AG09319 (cell line): ENCODE results near the gene RAPGEF2.
A peak's percentile ranks its signal among the peaks of the same experiment; 100 is the strongest.

Source experiments
- DNase-seq: peaks from one replicate; pipeline ENCODE4 v3.0.0-alpha.2; 2010; ENCODE audit warnings: low read depth; ENCODE audit errors: extremely low read depth
- TF ChIP-seq, protein P1 (sequence below): IDR thresholded peaks from 2 replicates; pipeline ENCODE4 v1.5.1; 2011; ENCODE audit warnings: low read depth, mild to moderate bottlenecking, inconsistent platforms, low read length, moderate library complexity

Gene RAPGEF2

DNA sequence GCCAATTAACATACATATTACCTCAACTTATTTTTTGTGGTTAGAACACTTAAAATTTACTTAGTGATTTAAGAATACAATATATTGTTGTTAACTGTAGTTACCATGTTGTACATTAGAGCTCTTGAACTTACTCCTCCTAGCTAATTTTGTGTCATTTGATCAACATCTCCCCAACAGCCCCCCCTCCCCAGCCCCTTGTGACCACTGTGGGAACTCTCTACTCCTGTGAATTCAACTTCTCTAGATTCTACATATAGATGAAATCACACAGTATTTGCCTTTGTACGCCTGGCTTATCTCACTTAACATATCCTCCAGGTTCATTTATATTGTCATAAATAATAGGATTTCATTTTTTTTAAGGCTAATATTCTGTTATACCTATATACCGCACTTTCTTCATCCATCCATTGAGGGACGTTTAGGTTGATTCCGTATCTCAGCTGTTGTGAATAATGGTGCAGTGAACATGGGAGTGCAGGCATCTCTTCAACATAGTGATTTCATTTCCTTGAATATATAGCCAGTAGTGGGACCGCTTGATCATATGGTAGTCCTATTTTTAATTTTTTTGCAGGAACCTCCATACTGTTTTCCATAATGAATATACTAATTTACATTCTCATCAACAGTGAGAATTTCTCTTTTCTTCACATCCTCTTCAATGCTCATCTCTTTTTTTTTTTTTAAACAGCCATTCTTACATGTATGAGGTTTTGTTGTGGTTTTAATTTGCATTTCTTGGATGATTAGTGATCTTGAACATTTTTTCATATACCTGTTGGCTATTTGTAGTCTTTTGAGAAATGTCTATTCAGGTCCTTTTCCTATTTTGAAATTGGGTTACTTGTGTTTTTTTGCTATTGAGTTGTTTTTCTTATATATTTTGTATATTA lies 66.8 kb downstream of the RAPGEF2 start:
- DNase-seq: no peak
- TF ChIP-seq, protein P1, sequence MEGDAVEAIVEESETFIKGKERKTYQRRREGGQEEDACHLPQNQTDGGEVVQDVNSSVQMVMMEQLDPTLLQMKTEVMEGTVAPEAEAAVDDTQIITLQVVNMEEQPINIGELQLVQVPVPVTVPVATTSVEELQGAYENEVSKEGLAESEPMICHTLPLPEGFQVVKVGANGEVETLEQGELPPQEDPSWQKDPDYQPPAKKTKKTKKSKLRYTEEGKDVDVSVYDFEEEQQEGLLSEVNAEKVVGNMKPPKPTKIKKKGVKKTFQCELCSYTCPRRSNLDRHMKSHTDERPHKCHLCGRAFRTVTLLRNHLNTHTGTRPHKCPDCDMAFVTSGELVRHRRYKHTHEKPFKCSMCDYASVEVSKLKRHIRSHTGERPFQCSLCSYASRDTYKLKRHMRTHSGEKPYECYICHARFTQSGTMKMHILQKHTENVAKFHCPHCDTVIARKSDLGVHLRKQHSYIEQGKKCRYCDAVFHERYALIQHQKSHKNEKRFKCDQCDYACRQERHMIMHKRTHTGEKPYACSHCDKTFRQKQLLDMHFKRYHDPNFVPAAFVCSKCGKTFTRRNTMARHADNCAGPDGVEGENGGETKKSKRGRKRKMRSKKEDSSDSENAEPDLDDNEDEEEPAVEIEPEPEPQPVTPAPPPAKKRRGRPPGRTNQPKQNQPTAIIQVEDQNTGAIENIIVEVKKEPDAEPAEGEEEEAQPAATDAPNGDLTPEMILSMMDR: no peak

DNA sequence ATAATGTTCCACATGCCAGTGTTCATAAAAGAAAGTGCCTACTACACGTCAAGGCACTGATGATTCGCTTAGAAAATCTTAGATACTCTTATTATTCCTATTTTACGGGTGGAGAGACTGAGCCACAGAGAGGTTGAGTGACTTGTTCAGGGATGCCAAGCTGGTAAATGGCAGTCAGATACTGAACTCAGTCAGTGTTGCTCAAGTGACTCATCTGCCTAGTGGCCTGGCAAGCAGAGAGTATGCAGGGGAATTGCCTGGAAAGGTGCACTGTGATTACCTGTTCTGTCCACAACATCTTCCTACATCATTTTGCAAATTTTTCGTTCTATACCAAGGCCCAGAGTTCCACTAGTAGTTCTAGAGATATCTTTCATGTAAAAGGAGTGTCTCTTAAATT lies 68.4 kb downstream of the RAPGEF2 start:
- TF ChIP-seq, protein P1: no peak
- DNase-seq: no peak

DNA sequence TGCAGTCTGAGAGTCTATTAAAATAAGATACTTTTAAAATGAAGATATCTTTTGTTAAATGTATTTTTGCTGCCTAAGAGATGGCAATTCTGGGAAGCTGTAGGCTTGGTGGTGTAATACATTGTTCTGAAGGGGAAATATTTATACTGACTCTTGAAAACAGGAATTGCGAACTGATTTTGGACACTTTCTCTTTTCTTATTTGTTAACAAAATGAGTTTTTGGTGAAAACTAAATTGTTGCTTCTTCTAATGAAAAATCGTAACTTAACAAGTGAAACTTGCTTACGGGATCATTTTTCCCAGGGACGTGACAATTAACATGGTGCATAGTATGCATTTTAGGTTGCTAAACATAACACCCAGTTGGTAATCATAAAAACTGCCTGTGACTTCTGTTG lies 71.0 kb downstream of the RAPGEF2 start:
- TF ChIP-seq, protein P1: no peak
- DNase-seq: no peak

DNA sequence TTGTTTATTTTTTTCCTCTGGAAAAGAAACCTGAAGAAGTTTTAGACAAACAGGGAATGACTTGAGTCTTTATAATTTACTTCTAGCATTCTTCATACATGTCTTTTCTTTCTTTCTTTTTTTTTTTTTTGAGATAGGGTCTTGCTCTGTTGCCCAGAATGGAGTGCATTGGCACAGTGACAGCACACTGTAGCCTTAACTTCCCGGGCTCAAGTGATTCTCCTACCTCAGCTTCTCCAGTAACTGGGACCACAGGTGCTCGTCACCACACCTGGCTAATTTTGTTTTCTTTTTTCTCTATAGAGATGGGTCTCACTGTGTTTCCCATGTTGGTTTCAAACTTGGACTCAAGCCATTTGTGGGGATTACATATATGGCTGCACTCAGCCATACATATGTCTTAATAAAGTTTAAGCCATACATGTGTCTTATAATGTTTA lies 71.8 kb downstream of the RAPGEF2 start:
- no peak for DNase-seq
- TF ChIP-seq, protein P1: no peak

DNA sequence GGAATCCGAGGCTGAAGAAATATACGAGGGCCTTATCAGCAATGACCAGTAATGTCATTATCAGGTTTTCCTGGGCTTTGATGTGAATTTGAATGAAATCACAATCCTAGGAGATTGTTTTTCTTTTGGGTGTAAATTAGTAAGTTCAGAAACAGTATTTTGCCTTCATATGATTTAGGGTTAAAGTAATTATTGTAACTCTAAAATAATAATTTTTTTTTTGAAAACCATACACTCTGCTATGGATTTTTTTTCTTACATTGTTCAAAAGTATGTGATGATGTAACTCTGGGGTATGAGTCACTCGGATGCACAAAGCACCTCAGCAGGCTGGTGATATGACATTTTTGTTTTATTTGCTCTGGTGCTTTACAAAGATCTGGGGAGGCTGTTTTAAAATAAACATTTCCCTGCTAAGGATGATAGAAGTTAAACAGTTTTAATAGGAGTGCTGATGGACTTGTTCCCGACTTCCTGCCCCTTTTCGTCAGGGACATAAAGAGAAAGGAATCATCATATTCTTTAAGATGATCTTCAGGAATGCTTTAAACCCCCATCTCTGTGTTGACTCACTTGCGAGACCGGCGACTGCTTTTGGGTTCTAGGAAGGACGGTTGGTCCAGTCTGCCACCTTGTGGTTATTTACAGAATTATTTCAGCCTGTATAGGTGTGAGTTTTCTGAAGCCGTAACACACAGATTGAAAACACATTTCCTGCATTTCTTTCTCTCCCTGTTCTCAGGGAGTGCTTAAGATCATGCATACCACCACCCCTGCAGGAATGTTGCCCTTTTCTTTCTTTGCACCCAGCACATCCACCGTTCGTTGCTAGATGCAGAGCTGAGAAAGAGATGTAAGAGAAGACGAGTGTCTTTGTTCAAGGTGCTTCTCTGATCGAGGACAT lies 72.5 kb downstream of the RAPGEF2 start:
- DNase-seq: peak; percentile 72
- TF ChIP-seq, protein P1: peak; percentile 66

DNA sequence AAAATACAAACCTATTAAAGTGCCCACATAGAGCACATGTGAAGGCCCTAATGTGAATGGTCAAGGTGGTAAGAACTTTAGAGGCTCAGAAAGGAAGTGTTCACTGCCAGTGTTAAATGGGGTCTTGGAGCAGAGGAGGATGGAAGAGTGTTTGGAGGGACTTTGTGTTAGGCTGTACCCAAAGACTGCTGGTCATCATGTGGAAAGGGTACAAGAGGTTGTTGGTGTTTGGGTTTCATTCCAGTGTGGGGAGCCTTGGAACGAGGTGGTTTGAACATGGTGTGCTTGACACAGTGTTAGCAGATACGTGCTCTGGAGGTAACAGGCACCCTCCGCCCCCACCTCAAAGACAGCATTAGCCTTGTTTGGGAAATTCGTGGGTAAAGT lies 73.1 kb downstream of the RAPGEF2 start:
- TF ChIP-seq, protein P1: no peak
- DNase-seq: no peak
